GM10847 (cell line): ENCODE data around the gene ELK3.

Experiments
- POLR2A ChIP-seq: IDR thresholded peaks from 2 replicates; pipeline ENCODE4 v1.6.1; 2011; ENCODE audit not compliant: insufficient read length; ENCODE audit errors: extremely low read depth

The ELK3 gene

GRCh38 chr12:96249196-96250118, 55.3 kb downstream of the ELK3 start:
- TF ChIP-seq POLR2A, result no peak

- TF ChIP-seq POLR2A, result no peak
Measured at GRCh38 chr12:96250119-96250685, 56.0 kb downstream of the ELK3 start.

- no peak for TF ChIP-seq POLR2A
Measured at GRCh38 chr12:96255077-96255476, 60.9 kb downstream of the ELK3 start.

GRCh38 chr12:96256672-96257361, 62.6 kb downstream of the ELK3 start:
- TF ChIP-seq POLR2A, result no peak

- TF ChIP-seq POLR2A, result no peak
Measured at GRCh38 chr12:96257550-96258103, 63.5 kb downstream of the ELK3 start.

- no peak for TF ChIP-seq POLR2A
Measured at GRCh38 chr12:96258104-96258961, 64.2 kb downstream of the ELK3 start.

GRCh38 chr12:96260231-96260630, 66.1 kb downstream of the ELK3 start:
- TF ChIP-seq POLR2A, result no peak

GRCh38 chr12:96260644-96261043, 66.5 kb downstream of the ELK3 start:
- TF ChIP-seq POLR2A, result no peak

- TF ChIP-seq POLR2A, result no peak
Measured at GRCh38 chr12:96261557-96261956, 67.4 kb downstream of the ELK3 start.

- TF ChIP-seq POLR2A, result no peak
Measured at GRCh38 chr12:96263449-96263902, 69.3 kb downstream of the ELK3 start.

GRCh38 chr12:96265400-96265799, 71.2 kb downstream of the ELK3 start:
- no peak for TF ChIP-seq POLR2A

GRCh38 chr12:96265836-96266235, 71.7 kb downstream of the ELK3 start:
- no peak for TF ChIP-seq POLR2A

GRCh38 chr12:96266238-96266637, 72.1 kb downstream of the ELK3 start:
- no peak for TF ChIP-seq POLR2A

GRCh38 chr12:96271469-96272199, 77.5 kb downstream of the ELK3 start:
- TF ChIP-seq POLR2A, result no peak
